Measurements from ENCODE around the gene CLIP4.

DNA sequence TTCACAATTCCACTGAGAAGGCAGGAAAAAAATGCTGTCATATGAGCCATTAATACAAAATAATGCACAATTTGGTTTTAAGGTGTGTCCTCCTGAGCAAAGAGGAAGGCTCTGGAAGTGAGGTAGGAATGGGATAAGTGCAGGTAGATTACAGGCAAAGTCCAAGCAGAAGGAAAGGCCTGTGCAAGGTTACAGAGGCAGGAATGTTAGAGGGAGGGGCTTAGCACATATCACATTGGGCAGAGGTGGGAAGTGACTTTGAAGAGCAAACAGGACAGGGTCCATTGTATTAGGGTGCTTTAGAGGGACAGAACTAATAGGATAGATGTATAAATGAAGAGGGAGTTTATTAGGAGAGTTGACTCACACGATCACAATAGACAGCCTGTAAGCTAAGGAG lies 14.7 kb upstream of the CLIP4 start:
- TF ChIP-seq, protein P1, sequence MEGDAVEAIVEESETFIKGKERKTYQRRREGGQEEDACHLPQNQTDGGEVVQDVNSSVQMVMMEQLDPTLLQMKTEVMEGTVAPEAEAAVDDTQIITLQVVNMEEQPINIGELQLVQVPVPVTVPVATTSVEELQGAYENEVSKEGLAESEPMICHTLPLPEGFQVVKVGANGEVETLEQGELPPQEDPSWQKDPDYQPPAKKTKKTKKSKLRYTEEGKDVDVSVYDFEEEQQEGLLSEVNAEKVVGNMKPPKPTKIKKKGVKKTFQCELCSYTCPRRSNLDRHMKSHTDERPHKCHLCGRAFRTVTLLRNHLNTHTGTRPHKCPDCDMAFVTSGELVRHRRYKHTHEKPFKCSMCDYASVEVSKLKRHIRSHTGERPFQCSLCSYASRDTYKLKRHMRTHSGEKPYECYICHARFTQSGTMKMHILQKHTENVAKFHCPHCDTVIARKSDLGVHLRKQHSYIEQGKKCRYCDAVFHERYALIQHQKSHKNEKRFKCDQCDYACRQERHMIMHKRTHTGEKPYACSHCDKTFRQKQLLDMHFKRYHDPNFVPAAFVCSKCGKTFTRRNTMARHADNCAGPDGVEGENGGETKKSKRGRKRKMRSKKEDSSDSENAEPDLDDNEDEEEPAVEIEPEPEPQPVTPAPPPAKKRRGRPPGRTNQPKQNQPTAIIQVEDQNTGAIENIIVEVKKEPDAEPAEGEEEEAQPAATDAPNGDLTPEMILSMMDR (conservative IDR thresholded peaks at IDR 0.05; ENCODE audit: low read length) = no peak
- no peak for TF ChIP-seq EZH2phosphoT487 (IDR thresholded peaks at IDR 0.05; ENCODE audit: borderline replicate concordance)

Measured in Loucy (cell line).